K562 (cell line): ENCODE data around the gene TBX10. TPM values are rescaled to one million over a fixed set of nuclear protein-coding genes. Genes with fewer than 3 reads are reported as not detected.
A peak's percentile ranks its signal among the peaks of the same experiment; 100 is the strongest.

Source experiments
- ADNP ChIP-seq: fragments of 200-800 bp; sonication (Bioruptor generic); IDR thresholded peaks from 2 replicates; pipeline ENCODE4 v1.6.1; 2016; ENCODE audit warnings: missing genetic modification characterization, missing compliant biosample characterization
- BDP1 ChIP-seq: IDR thresholded peaks from 3 replicates; pipeline ENCODE4 v1.6.1; 2011; ENCODE audit not compliant: insufficient read length, insufficient read depth
- BHLHE40 ChIP-seq: IDR thresholded peaks from 2 replicates; pipeline ENCODE4 v1.6.1; 2011; ENCODE audit warnings: low read length, improper control_type of control experiment
- BRF1 ChIP-seq: IDR thresholded peaks from 3 replicates; pipeline ENCODE4 v1.6.1; 2011; ENCODE audit warnings: borderline replicate concordance, mild to moderate bottlenecking; ENCODE audit not compliant: insufficient read length; ENCODE audit errors: extremely low read depth
- CBX3 ChIP-seq, 2 experiments: IDR thresholded peaks; 1 replicate in 1 of 2; 2 replicates in 1 of 2; pipeline ENCODE4 v1.6.1; 2012; ENCODE audit warnings: inconsistent platforms in 2 of 2, low read length in 2 of 2, borderline replicate concordance in 1 of 2, control low read depth in 1 of 2
- CSDE1 ChIP-seq, 2 experiments: fragments of 450-650 bp; IDR thresholded peaks; 2 replicates each; pipeline ENCODE4 v1.6.1; 2016; ENCODE audit warnings: mild to moderate bottlenecking in 1 of 2
- CTBP1 ChIP-seq: fragments of 450-650 bp; IDR thresholded peaks from 2 replicates; pipeline ENCODE4 v1.6.1; 2016; ENCODE audit warnings: borderline replicate concordance
- E2F3 ChIP-seq: fragments of 250-450 bp; sonication (Bioruptor Pico); IDR thresholded peaks from 2 replicates; pipeline ENCODE4 v1.4.0; 2020; ENCODE audit warnings: mild to moderate bottlenecking
- GATAD2B ChIP-seq: fragments of 450-650 bp; IDR thresholded peaks from 2 replicates; pipeline ENCODE4 v1.6.1; 2017; ENCODE audit warnings: mild to moderate bottlenecking, borderline replicate concordance
- GTF2E2 ChIP-seq: fragments of 200-800 bp; sonication (Bioruptor generic); IDR thresholded peaks from 2 replicates; pipeline ENCODE4 v1.6.1; 2016; ENCODE audit warnings: missing genetic modification characterization, missing compliant biosample characterization
- HNRNPUL1 ChIP-seq: fragments of 200-400 bp; formaldehyde crosslinking; IDR thresholded peaks from 2 replicates; pipeline ENCODE4 v1.6.1; 2017; ENCODE audit warnings: low read length
- MCM2 ChIP-seq: fragments of 450-650 bp; IDR thresholded peaks from 2 replicates; pipeline ENCODE4 v1.6.1; 2017; ENCODE audit warnings: low read depth, mild to moderate bottlenecking
- PRMT5 ChIP-seq: sonication (generic); formaldehyde crosslinking; IDR thresholded peaks from 2 replicates; pipeline ENCODE4 v1.5.0; 2020; ENCODE audit warnings: missing genetic modification reagents
- SREBF2 ChIP-seq: sonication (generic); formaldehyde crosslinking; IDR thresholded peaks from 2 replicates; pipeline ENCODE4 v1.4.0; 2020; ENCODE audit warnings: mild to moderate bottlenecking, missing genetic modification reagents
- THRAP3 ChIP-seq: fragments of 450-650 bp; IDR thresholded peaks from 2 replicates; pipeline ENCODE4 v1.6.1; 2016; ENCODE audit warnings: mild to moderate bottlenecking, inconsistent platforms, borderline replicate concordance
- TSC22D4 ChIP-seq: fragments of 450-650 bp; IDR thresholded peaks from 2 replicates; pipeline ENCODE4 v1.6.1; 2016; ENCODE audit warnings: missing genetic modification characterization, missing biosample characterization, control low read depth
- ZBTB17 ChIP-seq: fragments of 450-650 bp; formaldehyde crosslinking; IDR thresholded peaks from 2 replicates; pipeline ENCODE4 v1.4.0; 2020; ENCODE audit warnings: mild to moderate bottlenecking
- ZNF121 ChIP-seq: sonication (generic); formaldehyde crosslinking; conservative IDR thresholded peaks from 2 replicates; pipeline ENCODE4 v1.8.0; 2022; ENCODE audit warnings: missing genetic modification reagents
- ZNF133 ChIP-seq: fragments of 250-450 bp; sonication (Bioruptor Pico); IDR thresholded peaks from 2 replicates; pipeline ENCODE4 v1.4.0; 2020; ENCODE audit warnings: mild to moderate bottlenecking
- ZNF24 ChIP-seq: fragments of 450-650 bp; IDR thresholded peaks from 2 replicates; pipeline ENCODE4 v1.6.1; 2016
- ZNF253 ChIP-seq: fragments of 250-450 bp; sonication (Bioruptor Pico); conservative IDR thresholded peaks from 2 replicates; pipeline ENCODE4 v1.6.1; 2021; ENCODE audit warnings: mild to moderate bottlenecking
- ZNF316 ChIP-seq: fragments of 450-650 bp; IDR thresholded peaks from 2 replicates; pipeline ENCODE4 v1.6.1; 2016
- polyA plus RNA-seq, 8 experiments: library from polyadenylated mRNA; depleted of rRNA in 4 of 8; stranded (reverse) in 5 of 8; unstranded in 3 of 8; fragments of >200 nt; fragmentation: Nextera tagmentation in 2 of 8; fragmentation: Illumina TruSeq in 1 of 8; extraction: Ambion mirVana in 2 of 8; extraction: Trizol in 1 of 8; gene quantifications; 2 replicates each; pipeline versions ENCODE4 v1.2.1 to v1.2.3, GENCODE V29; 2011 to 2014; ENCODE audit warnings: inconsistent platforms in 1 of 8, missing spikeins in 1 of 8
- total RNA-seq, 7 experiments: library from RNA; depleted of rRNA in 6 of 7; stranded (reverse); fragments of >200 nt in 6 of 7; fragmentation: Illumina TruSeq in 2 of 7; extraction: Trizol in 2 of 7; gene quantifications; 2 replicates each; pipeline versions ENCODE4 v1.2.1 to v1.2.3, GENCODE V29; 2011 to 2021; ENCODE audit warnings: low replicate concordance in 1 of 7
- TF ChIP-seq, protein P1 (sequence below): fragments of 150-350 bp; IDR thresholded peaks from 2 replicates; pipeline ENCODE4 v1.6.1; 2014; ENCODE audit warnings: low read depth, mild to moderate bottlenecking, low read length, borderline replicate concordance
- TF ChIP-seq, protein P2 (sequence below): sonication (generic); formaldehyde crosslinking; IDR thresholded peaks from 2 replicates; pipeline ENCODE4 v1.9.0; 2022; ENCODE audit warnings: mild to moderate bottlenecking, missing genetic modification reagents
- TF ChIP-seq, protein P3 (sequence below): fragments of 450-650 bp; IDR thresholded peaks from 2 replicates; pipeline ENCODE4 v1.6.1; 2016; ENCODE audit warnings: low read depth, mild to moderate bottlenecking, moderate library complexity
- TF ChIP-seq, protein P4 (sequence below): fragments of 250-450 bp; sonication (Bioruptor Pico); IDR thresholded peaks from 2 replicates; pipeline ENCODE4 v1.8.0; 2021; ENCODE audit warnings: moderate library complexity, mild to moderate bottlenecking, inconsistent platforms

TBX10 gene
- total and polyA plus RNA-seq, 9 of the 15 experiments (the other 6 are each of a cell fraction or from before 2014, with no cell fraction given), result not detected

GRCh38 chr11:67656278-67656922 lies 16.8 kb upstream of the TBX10 start (continued):
- TF ChIP-seq ZNF24, result no peak
- no peak for TF ChIP-seq HNRNPUL1
- TF ChIP-seq BRF1, result no peak
- TF ChIP-seq THRAP3, result no peak
- no peak for TF ChIP-seq ZNF121 (CRISPR knock-in tag)
- no peak for TF ChIP-seq CTBP1
- no peak for TF ChIP-seq CSDE1 (IDR thresholded peaks at IDR 0.05)
- no peak for TF ChIP-seq GTF2E2
- TF ChIP-seq E2F3 (CRISPR knock-in tag), result no peak
- TF ChIP-seq ZNF316, result 0 out of 2 replicates have a peak, but pooled peaks have one; percentile 24
- no peak for TF ChIP-seq PRMT5
- no peak for TF ChIP-seq GATAD2B
- no peak for TF ChIP-seq ZBTB17 (CRISPR knock-in tag)
- TF ChIP-seq ZNF253 (CRISPR knock-in tag), result no peak
- no peak for TF ChIP-seq BDP1
- no peak for TF ChIP-seq SREBF2
- TF ChIP-seq MCM2, result no peak
- no peak for TF ChIP-seq ADNP (tag)
- no peak for TF ChIP-seq BHLHE40
- TF ChIP-seq, protein P1, sequence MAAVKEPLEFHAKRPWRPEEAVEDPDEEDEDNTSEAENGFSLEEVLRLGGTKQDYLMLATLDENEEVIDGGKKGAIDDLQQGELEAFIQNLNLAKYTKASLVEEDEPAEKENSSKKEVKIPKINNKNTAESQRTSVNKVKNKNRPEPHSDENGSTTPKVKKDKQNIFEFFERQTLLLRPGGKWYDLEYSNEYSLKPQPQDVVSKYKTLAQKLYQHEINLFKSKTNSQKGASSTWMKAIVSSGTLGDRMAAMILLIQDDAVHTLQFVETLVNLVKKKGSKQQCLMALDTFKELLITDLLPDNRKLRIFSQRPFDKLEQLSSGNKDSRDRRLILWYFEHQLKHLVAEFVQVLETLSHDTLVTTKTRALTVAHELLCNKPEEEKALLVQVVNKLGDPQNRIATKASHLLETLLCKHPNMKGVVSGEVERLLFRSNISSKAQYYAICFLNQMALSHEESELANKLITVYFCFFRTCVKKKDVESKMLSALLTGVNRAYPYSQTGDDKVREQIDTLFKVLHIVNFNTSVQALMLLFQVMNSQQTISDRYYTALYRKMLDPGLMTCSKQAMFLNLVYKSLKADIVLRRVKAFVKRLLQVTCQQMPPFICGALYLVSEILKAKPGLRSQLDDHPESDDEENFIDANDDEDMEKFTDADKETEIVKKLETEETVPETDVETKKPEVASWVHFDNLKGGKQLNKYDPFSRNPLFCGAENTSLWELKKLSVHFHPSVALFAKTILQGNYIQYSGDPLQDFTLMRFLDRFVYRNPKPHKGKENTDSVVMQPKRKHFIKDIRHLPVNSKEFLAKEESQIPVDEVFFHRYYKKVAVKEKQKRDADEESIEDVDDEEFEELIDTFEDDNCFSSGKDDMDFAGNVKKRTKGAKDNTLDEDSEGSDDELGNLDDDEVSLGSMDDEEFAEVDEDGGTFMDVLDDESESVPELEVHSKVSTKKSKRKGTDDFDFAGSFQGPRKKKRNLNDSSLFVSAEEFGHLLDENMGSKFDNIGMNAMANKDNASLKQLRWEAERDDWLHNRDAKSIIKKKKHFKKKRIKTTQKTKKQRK, result peak; percentile 43; the same call in 1 of the 2 replicates
- TF ChIP-seq, protein P2, sequence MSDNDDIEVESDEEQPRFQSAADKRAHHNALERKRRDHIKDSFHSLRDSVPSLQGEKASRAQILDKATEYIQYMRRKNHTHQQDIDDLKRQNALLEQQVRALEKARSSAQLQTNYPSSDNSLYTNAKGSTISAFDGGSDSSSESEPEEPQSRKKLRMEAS (CRISPR knock-in tag), result no peak
- TF ChIP-seq CBX3 (IDR thresholded peaks at IDR 0.05; ENCODE audit: borderline replicate concordance in 1 of 2, low read length in 2 of 2), result peak in 1 of 2 experiments; percentile 92; a peak in 2 of 3 replicates
- no peak for TF ChIP-seq TSC22D4 (tag)
- TF ChIP-seq ZNF133, result no peak
- TF ChIP-seq, protein P3, sequence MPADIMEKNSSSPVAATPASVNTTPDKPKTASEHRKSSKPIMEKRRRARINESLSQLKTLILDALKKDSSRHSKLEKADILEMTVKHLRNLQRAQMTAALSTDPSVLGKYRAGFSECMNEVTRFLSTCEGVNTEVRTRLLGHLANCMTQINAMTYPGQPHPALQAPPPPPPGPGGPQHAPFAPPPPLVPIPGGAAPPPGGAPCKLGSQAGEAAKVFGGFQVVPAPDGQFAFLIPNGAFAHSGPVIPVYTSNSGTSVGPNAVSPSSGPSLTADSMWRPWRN, result peak; percentile 28; the same call in 1 of the 2 replicates
- TF ChIP-seq, protein P4, sequence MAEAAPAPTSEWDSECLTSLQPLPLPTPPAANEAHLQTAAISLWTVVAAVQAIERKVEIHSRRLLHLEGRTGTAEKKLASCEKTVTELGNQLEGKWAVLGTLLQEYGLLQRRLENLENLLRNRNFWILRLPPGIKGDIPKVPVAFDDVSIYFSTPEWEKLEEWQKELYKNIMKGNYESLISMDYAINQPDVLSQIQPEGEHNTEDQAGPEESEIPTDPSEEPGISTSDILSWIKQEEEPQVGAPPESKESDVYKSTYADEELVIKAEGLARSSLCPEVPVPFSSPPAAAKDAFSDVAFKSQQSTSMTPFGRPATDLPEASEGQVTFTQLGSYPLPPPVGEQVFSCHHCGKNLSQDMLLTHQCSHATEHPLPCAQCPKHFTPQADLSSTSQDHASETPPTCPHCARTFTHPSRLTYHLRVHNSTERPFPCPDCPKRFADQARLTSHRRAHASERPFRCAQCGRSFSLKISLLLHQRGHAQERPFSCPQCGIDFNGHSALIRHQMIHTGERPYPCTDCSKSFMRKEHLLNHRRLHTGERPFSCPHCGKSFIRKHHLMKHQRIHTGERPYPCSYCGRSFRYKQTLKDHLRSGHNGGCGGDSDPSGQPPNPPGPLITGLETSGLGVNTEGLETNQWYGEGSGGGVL (CRISPR knock-in tag), result no peak
